GM19467 (cell line): ENCODE measurements around the gene RFX4.

ENCODE experiments used
- ATAC-seq: cut with Tn5 transposase; IDR thresholded peaks from one replicate; pipeline ENCODE4 v1.9.1; 2021; ENCODE audit warnings: mild to moderate bottlenecking, moderate library complexity; ENCODE audit not compliant: unreplicated experiment

RFX4 gene

DNA sequence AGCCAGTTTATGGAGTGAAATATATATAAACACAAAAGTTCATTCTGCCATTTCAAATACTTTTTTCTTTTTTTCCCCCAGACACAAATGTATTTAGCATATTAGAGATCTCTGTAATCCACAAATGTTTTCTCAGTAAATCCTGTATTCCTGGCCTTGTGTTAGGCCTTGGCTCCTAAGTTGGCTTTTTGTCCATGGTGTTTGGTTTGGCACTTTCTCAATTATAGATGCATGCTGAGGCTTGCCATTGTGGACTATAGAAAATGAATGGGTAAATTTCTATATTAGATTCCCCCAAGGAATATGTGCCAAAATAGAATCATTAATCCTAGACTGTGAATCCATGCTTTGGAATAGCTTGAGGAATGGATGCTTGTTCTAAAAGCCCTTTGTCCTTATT lies 208.7 kb downstream of the RFX4 start:
- no peak for ATAC-seq

DNA sequence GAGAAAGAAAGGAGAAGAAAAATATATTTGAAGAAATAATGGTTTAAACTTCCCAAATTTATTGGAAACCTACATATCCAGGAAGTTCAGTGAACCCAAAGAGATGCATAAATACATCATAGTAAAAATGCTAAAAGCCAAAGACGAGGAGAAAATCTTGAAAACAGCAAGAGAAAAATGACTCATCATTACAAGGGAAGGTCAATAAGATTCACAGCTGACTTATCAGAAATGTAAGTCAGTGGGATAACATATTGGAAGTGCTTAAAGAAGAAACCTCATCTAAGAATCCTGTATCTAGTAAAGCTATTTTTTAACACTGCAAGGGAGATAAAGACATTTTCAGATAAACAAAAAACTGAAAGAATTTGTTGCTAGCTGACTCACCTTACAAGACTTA lies 211.6 kb downstream of the RFX4 start:
- ATAC-seq: no peak

DNA sequence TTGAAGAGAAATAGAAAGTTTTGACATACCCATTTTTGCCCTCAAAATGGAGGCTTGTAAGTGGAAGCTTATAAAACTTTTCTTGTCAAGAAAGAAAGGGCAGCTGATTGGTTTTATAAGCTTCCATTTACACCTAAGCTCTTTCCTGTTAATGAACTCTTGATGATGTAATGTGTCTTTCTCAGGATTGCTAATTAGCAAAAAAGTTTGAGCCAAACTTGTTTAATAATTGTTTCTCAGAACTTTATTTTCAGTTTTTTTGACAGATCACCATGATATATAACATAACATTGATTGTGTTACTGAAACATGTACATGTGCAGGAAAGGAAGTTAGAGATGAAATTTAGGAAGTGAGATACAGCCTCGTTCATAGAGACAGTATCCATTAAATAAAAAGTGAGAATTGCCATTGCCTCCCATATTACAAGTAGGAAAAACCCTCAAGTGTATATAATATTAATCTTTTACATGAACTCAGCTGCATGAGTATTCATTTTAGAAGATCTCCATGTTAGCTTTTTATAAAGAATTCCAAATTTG lies 218.4 kb downstream of the RFX4 start:
- ATAC-seq: no peak

DNA sequence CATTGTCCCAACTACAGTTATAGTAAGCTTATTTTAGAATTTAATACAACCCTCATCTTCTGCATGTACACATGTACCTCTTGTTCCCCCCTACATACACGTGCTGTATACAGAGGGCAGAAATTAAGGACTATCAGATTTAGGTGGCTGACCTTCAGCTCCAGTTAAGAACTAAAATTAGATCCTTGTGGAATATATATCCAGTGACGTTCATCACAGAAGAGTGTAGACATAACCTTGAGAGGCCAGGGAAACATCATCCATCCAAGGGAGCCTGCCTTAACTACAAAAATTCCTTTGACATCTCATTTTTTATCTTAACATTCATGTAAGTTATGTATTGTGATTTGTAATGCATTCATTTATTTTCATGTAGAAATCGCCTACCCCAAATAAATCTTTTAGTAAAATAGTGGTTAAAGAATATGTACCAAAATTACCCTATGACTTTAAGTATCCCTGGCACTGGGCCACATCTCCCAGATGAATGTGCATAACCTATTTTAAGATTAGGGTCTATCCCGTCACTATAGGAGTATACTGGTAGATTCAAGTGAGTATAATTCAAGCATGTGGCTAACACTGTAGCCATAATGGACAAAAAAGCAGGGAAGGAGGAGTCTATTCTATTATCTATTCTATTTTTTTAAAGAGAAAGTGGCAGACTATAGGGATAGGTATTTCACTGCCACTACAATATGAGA lies 219.2 kb downstream of the RFX4 start:
- no peak for ATAC-seq

DNA sequence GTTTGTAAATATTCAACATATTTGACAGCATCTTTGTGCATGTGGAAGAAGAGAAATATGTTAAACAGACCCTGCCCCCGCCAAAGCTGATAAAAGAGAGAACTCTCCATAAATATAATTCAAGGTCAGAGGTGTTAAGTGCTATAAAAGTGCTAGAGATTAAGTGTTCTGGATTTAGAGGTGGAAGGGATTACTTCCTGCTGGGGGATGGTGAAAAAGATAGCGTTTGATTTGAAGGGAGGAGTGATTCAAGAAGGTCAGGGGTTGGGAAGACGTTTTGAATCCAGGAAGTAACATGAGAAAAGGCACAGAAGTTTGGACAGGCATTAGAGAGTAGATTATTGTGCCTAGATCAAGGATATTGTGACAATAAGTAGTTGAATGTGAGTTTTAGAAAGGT lies 221.9 kb downstream of the RFX4 start:
- no peak for ATAC-seq
